SK-N-SH (cell line): ENCODE data around the gene LIX1.

Experiments
- JUND ChIP-seq: IDR thresholded peaks from 2 replicates; pipeline ENCODE4 v1.4.0; 2012
- MXI1 ChIP-seq: IDR thresholded peaks from 2 replicates; pipeline ENCODE4 v1.6.1; 2012; ENCODE audit warnings: mild to moderate bottlenecking, low read depth, low read length, improper control_type of control experiment
- NFIC ChIP-seq: IDR thresholded peaks from 2 replicates; pipeline ENCODE4 v1.4.0; 2012; ENCODE audit warnings: borderline replicate concordance
- TF ChIP-seq, protein P1 (sequence below): IDR thresholded peaks from 2 replicates; pipeline ENCODE4 v1.4.0; 2012; ENCODE audit warnings: low read depth, borderline replicate concordance

DNA sequence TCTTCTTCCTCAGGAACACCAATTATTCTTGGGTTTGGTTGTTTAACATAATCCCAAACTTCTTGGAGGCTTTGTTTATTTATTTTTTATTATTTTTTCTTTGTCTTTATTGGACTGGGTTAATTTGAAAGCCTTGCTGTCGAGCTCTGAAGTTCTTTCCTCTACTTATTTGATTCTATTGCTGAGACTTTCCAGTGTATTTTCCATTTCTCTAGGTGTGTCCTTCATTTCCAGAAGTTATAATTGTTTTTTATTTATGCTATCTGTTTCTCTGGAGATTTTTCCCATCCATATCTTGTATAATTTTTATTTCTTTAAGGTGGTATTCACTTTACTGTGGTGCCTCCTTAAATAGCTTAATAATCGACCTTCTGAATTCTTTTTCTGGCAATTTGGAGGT is 49.5 kb upstream of the LIX1 start:
- TF ChIP-seq, protein P1, sequence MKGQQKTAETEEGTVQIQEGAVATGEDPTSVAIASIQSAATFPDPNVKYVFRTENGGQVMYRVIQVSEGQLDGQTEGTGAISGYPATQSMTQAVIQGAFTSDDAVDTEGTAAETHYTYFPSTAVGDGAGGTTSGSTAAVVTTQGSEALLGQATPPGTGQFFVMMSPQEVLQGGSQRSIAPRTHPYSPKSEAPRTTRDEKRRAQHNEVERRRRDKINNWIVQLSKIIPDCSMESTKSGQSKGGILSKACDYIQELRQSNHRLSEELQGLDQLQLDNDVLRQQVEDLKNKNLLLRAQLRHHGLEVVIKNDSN = no peak
- TF ChIP-seq JUND = no peak
- no peak for TF ChIP-seq MXI1
- no peak for TF ChIP-seq NFIC
